Measurements from ENCODE around the gene RENBP.
A peak's percentile ranks its signal among the peaks of the same experiment; 100 is the strongest.

RENBP gene

DNA sequence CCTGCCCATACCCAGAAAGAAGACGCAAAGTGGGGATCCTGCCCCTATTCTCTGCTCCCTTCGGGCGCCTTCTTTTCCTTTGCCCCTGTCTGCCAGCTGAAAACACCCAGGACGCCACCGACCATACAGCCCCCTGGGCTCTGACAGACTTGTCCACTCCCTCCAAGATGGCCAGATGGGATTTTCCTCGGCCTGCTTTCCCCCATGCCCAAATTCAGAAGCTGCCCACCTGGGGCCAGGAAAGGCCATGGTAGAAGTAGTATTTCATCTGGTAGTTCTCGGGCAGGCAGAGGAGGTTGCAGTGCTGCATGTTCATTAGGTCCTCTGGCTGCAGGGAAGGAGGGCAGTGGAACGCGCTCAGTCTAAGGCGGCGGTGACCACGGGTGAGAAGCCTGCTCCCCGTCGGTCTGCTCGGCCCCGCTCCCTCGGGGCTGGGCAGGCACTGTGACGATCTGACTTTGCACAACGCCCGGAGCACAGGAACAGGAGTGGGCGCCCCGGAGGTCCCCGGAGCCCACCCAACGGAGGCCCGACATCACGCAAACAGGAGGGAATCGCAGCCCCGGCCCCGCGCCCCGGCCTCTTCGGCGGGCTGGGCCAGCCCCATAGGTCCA, 10.2 kb downstream of the RENBP start:
- no peak for DNase-seq (ENCODE audit: low read depth in 2 of 2)

DNA sequence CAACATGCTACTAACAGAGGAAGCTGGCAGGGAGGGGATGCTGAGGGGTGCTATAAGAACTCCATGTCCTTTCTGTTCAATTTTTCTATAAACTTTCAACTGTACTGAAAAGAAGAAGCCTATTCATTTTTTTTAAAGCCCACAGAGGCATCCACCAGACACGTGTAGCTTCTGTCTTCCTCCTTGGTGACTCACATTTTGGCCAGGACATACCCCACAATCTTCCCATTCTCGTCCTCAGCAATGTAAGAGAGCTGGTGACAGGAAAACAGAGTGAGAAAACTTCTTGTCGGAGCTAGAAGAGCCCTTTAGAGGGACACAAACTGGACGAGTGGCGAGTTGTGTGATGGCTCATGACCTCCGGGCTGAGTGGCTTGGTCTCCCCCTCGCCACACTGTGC, 10.7 kb downstream of the RENBP start:
- no peak for DNase-seq (ENCODE audit: low read depth in 2 of 2)

DNA sequence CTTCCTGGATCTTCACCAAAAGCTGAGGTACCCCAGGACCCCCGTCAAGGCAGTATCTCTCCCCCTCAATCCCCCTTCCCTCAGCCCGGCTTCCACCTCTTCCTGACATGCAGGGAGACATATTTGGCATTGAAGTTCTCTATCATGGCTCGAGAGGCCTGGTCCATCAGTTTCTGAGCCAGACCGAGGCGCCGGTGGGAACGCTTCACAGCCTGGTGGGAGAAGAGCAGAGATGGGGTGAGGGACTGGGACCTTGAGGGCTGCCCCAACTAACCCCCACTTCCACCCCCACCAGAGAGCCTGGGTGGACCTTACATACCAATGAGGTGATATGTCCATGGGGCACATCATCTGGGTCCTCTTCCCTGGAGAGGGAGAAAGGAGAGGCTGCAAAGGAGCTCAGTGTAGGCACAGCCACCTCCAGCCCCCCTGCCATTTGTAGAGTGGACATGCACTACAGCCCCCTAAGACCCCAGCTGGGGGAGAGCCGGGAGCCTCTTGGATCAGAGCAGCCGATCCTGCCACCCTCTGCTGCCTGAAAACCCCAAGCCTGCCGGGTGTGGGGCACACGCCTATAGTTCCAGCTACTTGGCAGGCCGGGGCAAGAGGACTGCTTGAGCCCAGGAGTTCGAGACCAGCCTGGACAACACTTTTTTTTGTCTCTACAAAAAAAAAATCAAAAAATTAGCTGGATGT, 12.1 kb downstream of the RENBP start:
- DNase-seq (ENCODE audit: low read depth in 2 of 2): no peak

DNA sequence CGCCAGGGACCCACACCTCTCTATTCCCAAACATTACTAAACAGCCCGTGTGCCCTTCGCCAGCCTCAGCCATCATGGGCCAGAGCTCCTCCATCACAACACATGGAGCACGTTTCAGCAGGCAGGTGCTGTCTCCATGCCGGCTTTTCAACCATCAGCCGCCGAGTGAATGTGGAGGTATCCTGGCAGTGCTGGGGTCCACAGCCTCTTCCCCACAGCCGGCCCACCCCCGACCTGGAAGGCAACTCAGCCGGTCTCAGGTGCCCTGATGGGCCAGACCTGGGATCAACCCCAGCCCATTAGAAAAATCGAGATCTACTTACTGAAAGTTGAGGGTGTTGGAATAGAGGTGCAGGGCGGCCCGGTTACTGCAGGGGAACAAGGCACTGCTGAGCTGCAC, 12.7 kb downstream of the RENBP start:
- no peak for DNase-seq (ENCODE audit: low read depth in 2 of 2)

DNA sequence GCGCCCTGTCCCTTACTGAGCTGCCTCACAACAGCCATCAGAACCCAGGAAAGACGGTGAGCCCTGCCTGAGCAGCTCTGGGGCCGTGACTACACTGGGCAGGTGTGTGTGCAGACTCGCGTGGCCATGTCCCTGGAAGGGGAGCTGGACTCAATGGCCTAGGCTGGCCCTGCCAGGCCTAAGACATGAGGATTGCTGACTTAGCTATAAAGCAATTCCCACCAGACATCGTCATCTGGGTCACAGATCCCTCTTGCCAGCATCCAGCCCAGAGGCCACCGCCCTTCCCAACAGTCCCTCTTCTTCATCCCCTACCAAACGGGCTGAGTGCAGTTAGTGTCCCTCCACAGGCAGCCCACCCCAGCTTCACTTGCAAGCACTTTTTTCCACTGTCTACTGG, 13.3 kb downstream of the RENBP start:
- no peak for DNase-seq (ENCODE audit: low read depth in 2 of 2)

DNA sequence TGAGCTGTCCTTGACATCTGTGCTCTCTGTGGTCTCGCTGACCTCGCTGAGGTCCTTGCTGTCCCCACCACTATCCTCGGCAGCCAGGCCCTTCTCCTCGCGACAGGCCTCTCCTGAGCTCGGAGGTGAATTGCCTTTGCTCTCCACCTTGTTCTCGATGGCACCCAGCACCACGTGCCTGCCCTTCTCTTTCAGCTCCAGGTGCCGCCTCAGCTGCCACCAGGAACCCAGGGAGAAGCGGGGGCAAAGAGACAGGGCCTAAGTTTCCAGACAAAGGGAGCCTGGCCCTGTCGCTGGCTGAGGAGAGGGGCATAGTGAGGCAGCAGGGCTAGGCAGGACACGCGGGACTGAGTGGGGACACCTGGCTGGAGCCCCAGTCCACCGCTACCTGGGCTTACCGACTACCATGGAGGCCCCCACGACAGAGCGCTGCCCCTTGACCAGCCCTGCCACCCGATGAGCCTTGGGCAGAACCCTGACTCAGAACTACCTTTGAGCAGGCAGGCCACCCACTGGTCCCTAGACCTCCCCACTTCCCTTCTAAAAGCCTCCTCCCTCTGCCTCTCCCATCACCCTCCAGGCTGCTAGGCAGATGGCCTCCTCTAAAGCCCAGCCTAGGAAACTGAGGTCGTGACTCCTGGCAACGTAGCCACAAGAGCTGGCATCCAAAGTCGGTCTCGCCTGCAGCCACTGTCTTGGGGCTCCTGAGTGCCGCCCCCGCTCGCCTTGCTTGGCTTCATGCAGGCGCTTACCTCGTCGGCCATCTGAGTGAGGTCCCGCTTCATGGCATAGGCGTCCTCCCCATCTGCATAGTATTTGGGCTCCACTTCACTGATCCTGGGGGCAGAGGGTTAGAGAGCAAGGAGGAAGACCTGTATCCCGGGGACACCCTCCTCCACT, 14.2 kb downstream of the RENBP start:
- no peak for DNase-seq (ENCODE audit: low read depth in 2 of 2)

DNA sequence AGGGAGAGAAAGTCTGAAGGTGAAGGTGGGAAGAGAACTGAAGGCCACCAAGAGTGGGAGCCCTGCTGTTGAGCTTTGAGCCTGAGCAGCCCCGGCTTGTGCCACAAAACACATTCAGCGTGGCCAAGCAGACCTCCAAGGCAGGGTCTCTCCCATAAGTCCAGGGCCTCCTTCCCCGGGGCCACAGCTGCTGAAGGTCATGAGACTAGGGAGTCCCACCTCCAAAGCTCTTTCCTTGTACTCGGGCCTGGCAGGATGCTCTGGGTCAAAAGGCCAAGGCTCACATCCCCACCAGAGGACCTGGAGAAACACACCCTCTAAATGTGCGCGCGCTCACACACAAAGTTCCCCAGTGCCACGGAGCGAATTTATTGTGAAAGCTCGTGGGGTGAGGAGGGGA, 14.9 kb downstream of the RENBP start:
- no peak for DNase-seq (ENCODE audit: low read depth in 2 of 2)

DNA sequence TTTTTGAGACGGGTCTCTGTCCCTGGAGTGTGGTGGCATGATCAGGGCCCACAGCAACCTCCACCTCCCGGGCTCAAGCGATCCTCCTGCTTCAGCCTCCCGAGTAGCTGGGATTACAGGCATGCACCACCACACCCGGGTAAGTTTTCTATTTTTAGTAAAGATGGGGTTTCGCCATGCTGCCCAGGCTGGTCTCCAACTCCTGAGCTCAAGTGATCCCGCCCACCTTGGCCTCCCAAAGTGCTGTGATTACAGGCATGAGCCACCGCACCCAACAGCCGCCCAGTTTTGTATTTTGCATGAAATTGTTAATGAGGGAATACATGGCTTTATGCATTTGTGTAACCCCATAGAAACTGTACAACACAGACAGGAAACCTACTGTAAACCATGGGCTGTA, 15.6 kb downstream of the RENBP start:
- no peak for DNase-seq (ENCODE audit: low read depth in 2 of 2)

DNA sequence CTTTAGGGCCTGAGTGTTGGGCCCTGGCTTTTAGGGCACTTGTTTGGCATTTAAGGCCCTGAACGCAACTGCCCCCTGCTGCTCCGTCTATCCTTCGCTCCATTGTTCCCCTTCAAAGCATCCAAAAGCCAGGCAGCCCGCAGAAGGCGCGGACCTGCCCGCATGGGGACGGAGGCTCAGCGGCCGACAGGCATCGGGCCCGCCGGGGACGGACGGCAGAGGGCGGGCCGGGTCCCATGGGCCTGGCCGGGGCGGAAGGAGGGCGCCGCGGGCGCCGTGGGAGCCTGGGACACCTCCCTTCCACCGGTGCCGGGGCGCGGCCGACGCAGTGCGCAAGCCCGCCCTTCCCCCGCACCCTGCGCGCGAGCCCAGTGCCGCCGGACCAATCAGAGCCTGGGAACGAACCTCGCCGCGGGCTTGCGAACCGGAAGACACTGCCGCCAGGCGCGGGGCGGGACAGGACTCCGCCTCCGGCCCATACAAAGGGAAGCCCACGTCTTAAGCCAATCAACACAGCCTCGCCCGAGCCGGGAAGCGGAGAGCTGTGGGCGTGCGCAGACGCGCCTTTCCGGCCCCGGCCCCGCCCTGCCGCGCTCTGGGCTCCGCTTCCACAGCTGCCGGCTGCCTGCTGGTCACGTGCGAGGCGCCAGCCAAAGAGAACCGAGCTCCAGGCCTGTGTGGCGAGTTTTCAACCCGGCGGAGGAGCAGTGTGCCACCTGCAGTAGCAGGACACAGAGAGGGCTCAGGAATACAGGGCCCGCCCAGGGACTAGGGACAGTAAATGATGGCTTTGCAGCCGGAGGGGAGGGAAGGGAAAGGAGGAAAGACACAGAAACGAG, 16.3 kb downstream of the RENBP start:
- DNase-seq (ENCODE audit: low read depth in 2 of 2): peak; percentile 84 to 88

DNA sequence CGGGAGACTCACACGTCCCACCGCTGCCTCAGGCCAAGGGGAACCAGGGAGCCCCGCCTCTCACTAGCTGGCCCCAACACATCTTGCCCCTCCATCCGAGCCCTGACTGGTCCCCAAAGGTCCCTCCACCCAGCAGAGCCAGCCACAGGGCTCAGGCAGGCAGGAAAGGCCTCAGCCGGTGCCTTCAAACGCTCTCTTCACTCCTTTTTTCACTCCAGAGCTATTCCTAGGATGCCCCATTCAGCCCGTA, 16.8 kb downstream of the RENBP start:
- no peak for DNase-seq (ENCODE audit: low read depth in 2 of 2)

DNA sequence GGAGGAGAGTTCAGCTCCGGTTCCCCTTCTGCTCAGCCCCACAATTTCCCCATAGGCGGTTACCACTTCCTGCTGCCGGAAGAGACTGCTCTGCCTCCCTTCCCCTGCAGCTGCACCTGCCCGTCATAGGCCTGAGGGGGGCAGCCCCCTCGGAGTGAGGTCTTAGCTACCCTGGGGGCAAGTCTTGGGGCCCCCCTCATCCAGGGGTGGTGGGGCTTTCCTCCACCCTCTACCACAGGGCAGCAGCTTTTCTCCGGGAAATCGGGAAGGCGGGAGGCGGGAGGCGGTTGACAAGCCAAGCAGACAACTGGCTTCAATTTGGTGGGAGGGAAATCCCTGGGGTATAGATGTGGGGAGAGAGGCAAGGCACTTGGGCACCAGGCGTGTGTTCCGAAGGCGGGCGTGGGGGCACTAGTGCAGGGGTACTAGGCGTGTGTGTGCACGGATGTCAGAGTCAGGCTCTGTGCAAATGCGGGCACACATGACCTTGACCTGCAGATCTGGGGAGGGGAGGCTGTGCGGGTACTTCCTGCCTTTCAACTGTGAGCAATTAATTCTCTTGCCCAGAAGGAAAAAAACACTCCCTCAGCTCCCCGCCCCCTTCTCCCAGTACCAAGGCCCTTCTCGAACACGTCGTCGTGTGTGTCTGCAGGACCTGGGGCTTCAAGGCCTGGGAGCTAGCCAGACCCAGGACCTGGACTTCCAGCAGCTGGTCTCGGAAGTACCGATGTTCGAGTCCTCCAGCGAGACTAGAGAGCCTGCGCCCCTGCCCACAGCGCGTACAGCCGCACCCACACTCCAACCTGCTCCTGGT, 17.4 kb downstream of the RENBP start:
- peak; percentile 40 to 50 for DNase-seq (ENCODE audit: low read depth in 2 of 2)

DNA sequence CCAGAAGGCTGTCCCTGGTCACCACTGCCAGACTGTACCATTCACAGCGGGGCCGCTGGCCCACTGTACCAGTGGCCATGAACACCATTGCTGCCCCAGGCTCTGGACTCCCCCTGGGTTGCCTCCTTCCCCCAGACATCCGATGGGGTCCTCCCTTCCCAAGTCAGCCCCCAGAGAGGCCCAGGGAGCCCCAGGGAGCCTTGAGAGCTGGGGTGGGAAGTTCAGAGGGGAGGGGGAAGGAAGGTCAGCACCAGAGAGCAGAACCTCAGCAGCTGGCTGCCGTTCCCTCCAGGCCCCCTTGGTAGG, 17.9 kb downstream of the RENBP start:
- no peak for DNase-seq (ENCODE audit: low read depth in 2 of 2)

DNA sequence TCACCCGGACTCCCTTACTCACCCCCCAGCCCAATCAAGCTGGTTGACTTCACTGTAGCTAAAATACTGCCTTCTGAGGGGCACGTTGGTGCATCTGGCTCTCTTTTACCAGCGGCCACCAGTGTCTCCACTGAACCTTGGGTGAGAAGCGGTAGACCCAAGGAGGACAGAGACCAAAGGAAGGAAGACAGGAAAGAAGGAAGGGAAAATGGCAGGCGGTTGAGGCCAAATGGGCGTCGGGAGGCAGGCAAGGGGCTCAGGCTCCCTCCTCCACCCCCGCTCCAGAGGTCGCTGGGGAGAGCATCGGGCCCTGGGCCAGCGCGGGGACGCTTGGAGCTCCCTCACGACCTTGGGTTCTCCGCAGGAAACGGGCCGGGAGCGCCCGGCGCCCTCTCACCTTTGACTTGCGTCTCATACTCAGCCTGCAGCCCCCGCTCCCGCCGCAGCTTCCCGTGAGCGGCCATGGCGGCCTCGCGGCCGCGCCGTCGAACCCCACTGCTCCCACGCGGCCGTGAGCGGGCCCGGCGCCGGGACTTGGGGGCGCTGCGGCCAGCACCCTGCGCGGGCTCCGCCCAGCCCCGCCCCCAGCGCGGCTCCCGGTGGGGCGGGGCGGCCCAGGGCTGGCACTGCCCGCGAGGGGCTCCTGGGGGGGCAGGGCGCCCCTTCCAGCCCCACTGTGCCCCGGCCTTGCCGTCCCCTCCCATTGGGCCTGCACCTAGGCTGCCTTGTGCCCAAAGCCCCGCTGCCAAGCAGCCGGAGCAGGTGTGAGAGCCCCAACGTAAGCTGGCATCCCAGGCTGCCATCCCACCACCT, 18.5 kb downstream of the RENBP start, which contains the start of gene ARHGAP4:
ARHGAP4 (minus strand) TSS at position 526 of the 813 bp plus-strand sequence; CDS start at position 464, 62 bp downstream.
- DNase-seq (ENCODE audit: low read depth in 2 of 2): peak; percentile 46 to 57

DNA sequence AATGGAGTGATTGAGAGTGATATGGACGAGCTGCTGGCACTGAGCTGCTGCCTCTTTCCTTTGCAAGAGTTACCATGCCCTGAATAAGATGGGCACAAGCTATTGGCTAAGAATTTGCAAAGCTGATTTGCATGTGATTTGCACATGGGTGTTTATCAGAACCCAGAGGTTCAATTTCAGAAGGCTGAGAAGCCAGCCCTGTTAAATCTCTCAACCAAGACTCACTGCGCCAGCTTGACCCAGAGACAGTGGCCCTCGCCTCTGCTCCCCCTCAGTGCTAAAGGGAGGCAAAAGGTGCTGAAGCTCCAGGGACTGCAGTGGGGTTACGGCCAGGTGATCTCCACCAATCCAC, 19.1 kb downstream of the RENBP start:
- DNase-seq (ENCODE audit: low read depth in 2 of 2): no peak

DNA sequence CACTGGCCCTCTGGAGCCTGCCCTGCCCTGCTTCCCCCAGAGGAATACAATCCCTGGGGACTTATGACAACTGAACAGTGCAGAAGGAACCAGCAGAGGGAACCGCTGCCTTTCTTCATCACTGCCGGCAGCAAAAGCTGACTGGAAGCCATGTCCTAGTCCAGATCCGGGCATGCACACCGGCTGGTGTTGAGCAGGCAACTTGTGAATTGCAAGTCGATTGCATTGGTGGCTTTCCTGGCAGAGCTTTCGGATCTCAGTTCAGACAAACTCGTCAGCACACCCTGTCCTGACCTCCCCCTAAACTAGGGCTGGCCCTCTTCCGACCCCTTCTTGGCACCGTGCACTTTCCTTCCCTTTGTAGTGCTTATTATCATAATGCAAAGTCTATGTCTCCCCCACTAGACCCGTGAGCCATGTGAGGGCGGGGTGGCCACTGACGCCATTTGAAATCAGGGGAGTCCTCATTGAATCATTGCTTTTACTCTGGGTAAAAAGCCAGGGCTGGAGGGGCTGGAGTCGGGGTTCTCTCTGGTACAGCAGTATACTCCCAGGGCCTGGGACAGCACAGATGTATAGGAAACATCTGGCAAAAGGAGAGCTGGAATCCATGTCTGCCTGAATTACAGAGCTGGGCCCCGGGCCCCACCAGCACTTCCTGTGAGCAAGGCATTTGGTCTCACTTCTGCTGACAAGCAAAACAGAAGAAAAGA, 20.1 kb downstream of the RENBP start:
- no peak for DNase-seq (ENCODE audit: low read depth in 2 of 2)

DNA sequence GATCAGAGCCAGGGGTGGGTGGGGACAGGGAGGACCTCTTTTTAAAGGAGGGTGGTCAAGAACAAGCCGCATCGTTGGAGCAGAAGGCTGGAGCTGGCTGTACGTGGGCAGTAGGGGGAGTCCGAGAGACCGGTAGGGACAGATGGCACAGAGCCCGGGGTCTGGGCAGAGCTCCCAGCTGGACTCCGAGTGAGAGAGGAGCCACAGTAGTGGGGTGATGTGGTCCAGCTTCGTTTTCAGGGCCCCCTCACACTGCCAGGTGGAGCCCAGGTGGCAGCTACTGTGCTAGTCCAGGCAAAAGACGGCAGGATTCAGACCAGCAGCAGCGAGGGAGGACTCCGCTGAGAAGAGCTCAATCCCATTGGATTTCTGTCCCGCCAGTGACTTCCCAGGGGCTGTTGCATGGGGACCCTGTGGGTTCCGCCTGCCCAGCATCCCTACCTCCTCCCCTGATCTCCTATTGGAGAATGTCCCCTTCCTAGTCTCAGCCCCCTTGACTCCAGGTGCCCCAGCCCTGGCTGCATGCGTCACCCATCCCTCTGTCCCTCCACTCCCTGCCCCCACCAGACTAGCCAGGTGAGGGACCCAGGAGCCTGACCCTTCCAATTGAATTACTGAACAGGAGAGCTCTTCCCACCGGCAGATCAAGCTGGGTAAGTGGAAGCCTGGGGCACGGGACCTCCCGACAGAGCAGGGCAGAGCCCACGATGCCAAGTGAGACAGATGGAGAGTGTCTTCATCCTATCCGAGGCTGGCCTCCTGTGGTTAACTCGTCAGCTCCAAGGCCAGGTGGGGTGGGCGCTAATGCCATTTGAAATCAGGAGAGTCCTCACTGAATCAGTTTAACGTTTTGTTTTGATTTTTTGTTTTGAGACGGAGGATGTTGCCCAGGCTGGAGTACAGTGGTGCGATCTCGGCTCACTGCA, 21.2 kb downstream of the RENBP start:
- DNase-seq (ENCODE audit: low read depth in 2 of 2): no peak

DNA sequence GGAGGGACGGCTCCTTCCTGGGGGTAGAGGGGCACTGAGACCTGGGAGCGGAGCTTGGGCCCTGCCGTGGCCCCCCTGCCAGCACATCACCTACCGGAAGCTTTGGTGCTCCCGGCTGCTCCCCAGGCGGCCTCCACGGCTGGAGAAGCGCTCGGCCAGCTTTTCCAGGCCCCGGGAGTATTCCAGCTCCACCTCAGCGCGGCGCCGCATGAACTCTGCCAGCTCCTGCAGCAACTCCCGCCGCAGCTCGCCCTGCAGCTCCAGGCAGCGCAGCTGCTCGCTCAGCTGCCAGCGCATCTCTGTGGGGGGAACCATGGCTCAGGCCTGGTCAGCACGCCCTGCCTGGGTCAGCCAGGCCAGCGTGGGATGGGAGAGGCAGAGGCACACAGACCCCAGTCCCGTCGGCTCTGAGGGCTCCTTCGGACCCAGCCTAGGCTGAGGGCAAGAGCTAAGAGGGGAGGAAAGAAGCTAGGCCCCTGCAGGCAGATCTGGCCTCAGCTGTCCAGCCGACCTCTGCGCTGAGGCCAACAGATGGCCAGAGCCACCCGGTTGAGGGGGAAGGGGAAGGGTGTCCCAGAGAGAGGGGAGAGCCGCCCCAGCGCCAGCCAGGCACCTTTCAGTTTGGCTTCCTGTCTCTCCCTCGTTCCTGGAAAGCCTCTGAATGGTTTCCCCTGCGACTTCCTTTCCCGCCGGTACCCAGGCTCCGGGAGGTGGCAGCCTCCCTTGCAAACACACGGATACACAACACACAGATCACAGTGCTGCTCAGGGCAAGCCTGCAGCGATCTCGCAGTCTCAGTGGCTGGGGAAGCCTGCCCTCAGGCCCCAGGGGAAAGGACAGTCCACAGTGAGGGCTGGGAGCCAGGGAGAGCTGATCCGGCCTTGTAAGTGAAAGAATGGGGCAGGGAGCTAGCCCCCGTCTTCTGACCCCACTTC, 22.7 kb downstream of the RENBP start:
- DNase-seq (ENCODE audit: low read depth in 2 of 2): no peak

DNA sequence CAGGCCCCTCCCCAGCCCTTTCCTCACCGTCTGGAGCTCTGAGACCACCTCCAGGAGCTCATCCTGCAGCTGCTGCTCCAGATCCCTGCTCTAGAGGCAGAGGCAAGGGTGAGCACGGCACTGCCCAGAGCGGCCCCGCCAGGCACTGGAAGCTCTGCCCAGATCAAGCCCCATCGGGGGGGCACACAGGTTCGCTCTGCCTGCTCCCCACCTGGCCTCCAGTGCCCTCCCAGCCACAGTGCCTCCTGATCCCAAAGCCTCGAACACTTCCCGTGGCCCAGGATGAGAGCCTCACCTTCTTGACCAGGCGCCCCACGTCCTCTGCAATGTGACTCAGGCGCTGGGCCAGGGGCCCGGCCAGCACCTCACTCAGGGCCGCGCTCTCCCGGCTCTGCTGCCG, 23.4 kb downstream of the RENBP start:
- DNase-seq (ENCODE audit: low read depth in 2 of 2): no peak

Measured in stimulated activated CD8-positive, alpha-beta memory T cell treated with anti-CD3 and anti-CD28 coated beads, Interleukin-2, amount 100 ng/mL, for 48 hours (primary cell).